ENCODE data around the gene PLEKHG4B. TPM values are rescaled to one million over a fixed set of nuclear protein-coding genes. Genes with fewer than 3 reads are reported as not detected.

Gene PLEKHG4B
- polyA plus RNA-seq, 4 donors = 9.1 to 21.6 (median 13.4) TPM

GRCh38 chr5:73768-74502, 18.0 kb upstream of the PLEKHG4B start:
- no peak for DNase-seq (ENCODE audit: low read depth in 4 of 4, low spot score in 2 of 4)

- no peak for DNase-seq (ENCODE audit: low read depth in 4 of 4, low spot score in 2 of 4)
Observed at GRCh38 chr5:74503-75109, 17.4 kb upstream of the PLEKHG4B start.

- DNase-seq (ENCODE audit: low read depth in 4 of 4, low spot score in 2 of 4) = no peak
Observed at GRCh38 chr5:75331-76320, 16.3 kb upstream of the PLEKHG4B start.

GRCh38 chr5:76358-77169, 15.4 kb upstream of the PLEKHG4B start:
- DNase-seq (ENCODE audit: low read depth in 4 of 4, low spot score in 2 of 4) = no peak

- DNase-seq (ENCODE audit: low read depth in 4 of 4, low spot score in 2 of 4) = no peak
Observed at GRCh38 chr5:77170-77501, 14.8 kb upstream of the PLEKHG4B start.

GRCh38 chr5:77546-77945, 14.4 kb upstream of the PLEKHG4B start:
- no peak for DNase-seq (ENCODE audit: low read depth in 4 of 4, low spot score in 2 of 4)

- DNase-seq (ENCODE audit: low read depth in 4 of 4, low spot score in 2 of 4) = no peak
Observed at GRCh38 chr5:77957-78804, 13.8 kb upstream of the PLEKHG4B start.

GRCh38 chr5:78805-79149, 13.2 kb upstream of the PLEKHG4B start:
- DNase-seq (ENCODE audit: low read depth in 4 of 4, low spot score in 2 of 4) = no peak

GRCh38 chr5:79263-79662, 12.7 kb upstream of the PLEKHG4B start:
- no peak for DNase-seq (ENCODE audit: low read depth in 4 of 4, low spot score in 2 of 4)

GRCh38 chr5:79821-80220, 12.1 kb upstream of the PLEKHG4B start:
- DNase-seq (ENCODE audit: low read depth in 4 of 4, low spot score in 2 of 4) = no peak

GRCh38 chr5:81391-82021, 10.5 kb upstream of the PLEKHG4B start:
- no peak for DNase-seq (ENCODE audit: low read depth in 4 of 4, low spot score in 2 of 4)

- no peak for DNase-seq (ENCODE audit: low read depth in 4 of 4, low spot score in 2 of 4)
Observed at GRCh38 chr5:82097-82496, 9.9 kb upstream of the PLEKHG4B start.

- DNase-seq (ENCODE audit: low read depth in 4 of 4, low spot score in 2 of 4) = no peak
Observed at GRCh38 chr5:82570-82969, 9.4 kb upstream of the PLEKHG4B start.

GRCh38 chr5:83029-83428, 8.9 kb upstream of the PLEKHG4B start:
- no peak for DNase-seq (ENCODE audit: low read depth in 4 of 4, low spot score in 2 of 4)

GRCh38 chr5:85334-85995, 6.5 kb upstream of the PLEKHG4B start:
- no peak for DNase-seq (ENCODE audit: low read depth in 4 of 4, low spot score in 2 of 4)

GRCh38 chr5:89337-90286, 2.4 kb upstream of the PLEKHG4B start:
- no peak for DNase-seq (ENCODE audit: low read depth in 4 of 4, low spot score in 2 of 4)

Measured in left renal cortex interstitium (tissue), 4 donors.